Stimulated activated CD8-positive, alpha-beta memory T cell treated with anti-CD3 and anti-CD28 coated beads, Interleukin-15, amount 100 ng/mL, for 24 hours (primary cell): ENCODE data around the gene ITGAL.

Experiments used
- DNase-seq: peaks from one replicate; pipeline ENCODE4 v3.0.0-alpha.2; 2020; ENCODE audit warnings: low read depth

Gene ITGAL

GRCh38 chr16:30567160-30567990 lies 94.8 kb downstream of the ITGAL start:
- DNase-seq: no peak

- DNase-seq: no peak
These were observed 95.6 kb downstream of the ITGAL start for GRCh38 chr16:30567991-30568638.

GRCh38 chr16:30569281-30569680 lies 96.7 kb downstream of the ITGAL start:
- DNase-seq: no peak

GRCh38 chr16:30569746-30570635 lies 97.4 kb downstream of the ITGAL start:
- DNase-seq: no peak

GRCh38 chr16:30570636-30571444 lies 98.3 kb downstream of the ITGAL start:
- no peak for DNase-seq

- DNase-seq: peak; percentile 76
These were observed 99.1 kb downstream of the ITGAL start, which contains the start of gene ZNF688 for GRCh38 chr16:30571445-30572322. Gene ZNF688, minus strand, starts transcription at chr16:30571714. Its CDS starts 85 bp downstream, at chr16:30571629.
